ENCODE measurements around the gene ICOSLG.
"Not testable (repeated sequence)": the region's sequence is repeated elsewhere in the genome, so short reads cannot be mapped to it uniquely, and the experiment has no call there.

Gene ICOSLG

DNA sequence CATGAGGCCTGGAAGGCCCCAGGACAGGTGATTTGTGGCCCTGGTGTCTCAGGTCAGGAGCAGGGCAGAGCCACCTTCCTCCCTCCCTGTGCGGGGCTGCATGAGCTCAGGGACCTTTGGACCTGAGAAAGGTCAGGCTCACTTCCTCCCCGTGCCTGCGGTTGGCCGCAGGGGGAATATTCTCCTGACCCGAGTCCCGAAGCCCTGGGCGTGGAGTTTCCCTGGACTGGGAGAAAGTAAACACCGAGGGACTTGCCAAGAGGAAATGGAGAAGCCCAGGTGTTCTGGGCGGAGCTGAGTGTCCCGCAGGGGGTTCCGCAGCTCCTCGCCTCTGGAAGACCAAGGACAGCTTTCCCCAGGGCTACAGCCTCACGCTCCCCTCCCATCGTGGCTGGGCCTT lies 64.6 kb downstream of the ICOSLG start:
- not testable (repeated sequence) for DNase-seq (ENCODE audit: low spot score)

GRCh38 chr21:44175189-44175588 lies 65.6 kb downstream of the ICOSLG start:
- not testable (repeated sequence) for DNase-seq (ENCODE audit: low spot score)
